A172 (cell line): ENCODE results near the gene LILRA6. TPM values are rescaled to one million over a fixed set of nuclear protein-coding genes. Genes with fewer than 3 reads are reported as not detected.
"Not testable (repeated sequence)": the region's sequence is repeated elsewhere in the genome, so short reads cannot be mapped to it uniquely, and the experiment has no call there.

Source experiments
- DNase-seq: peaks from one replicate; pipeline ENCODE4 v3.0.0-alpha.2; 2015; ENCODE audit warnings: low spot score
- total RNA-seq: library from RNA; depleted of rRNA; stranded (reverse); fragments of >200 nt; shearing (Covaris generic); gene quantifications from 2 replicates; pipeline ENCODE4 v1.2.3, GENCODE V29; 2014

Gene LILRA6
- total RNA-seq, 1 experiment from 2014 or later, result not detected

DNA sequence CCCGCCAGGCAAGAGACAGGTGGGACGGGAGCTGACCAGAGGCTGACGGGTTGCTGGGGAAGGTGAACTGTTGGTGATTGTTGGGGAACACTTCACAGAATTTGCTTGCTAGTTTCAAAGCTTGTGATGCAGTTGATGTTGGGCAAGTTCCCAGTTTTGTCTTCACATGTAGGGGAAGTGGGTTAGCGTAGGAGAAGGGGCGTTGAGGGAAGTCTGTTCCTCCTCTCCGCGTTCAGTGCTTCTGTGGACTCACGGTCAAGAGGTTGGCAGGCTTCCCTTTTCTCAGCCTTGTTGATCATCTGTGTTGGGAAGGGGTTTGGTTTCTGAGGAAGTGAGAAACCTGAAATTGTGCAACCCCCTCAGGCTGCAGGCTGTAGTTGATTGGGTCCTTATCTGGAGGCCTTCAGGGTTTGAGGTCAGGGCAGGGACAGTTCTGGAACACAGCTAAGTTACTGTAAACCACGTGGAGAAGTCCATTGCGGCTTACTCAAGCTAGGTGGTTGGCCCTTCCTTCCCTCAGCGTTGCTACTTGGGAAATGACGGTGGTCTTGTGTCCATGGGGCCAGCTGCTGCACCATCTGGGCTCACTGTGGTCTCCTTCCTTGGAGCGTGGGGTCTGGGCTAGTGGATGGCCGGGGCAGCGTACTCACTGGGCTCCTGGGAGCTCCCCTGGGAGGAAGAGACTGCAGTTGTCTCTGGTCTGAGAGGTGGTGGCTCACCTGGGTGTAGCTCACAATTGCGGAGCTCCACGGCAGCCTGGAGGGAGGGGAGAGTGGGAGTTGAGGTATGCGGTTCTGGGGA lies 34.4 kb downstream of the LILRA6 start:
- DNase-seq, result peak; percentile 40

DNA sequence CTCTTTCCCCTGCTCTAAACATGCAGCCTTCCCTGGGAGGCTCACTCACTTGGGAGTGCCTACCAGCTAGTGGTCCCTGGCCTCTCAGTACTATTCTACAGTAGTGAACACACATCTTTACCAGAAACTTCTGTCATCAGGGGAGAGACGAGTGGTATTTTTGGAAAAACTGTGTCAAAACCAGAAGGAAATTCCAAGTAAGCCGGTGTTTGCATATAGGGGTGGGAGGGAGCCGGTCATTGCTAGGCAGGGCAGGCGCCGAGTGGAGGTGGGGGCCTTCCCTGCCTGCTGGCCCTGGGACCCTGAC lies 35.0 kb downstream of the LILRA6 start:
- no peak for DNase-seq

DNA sequence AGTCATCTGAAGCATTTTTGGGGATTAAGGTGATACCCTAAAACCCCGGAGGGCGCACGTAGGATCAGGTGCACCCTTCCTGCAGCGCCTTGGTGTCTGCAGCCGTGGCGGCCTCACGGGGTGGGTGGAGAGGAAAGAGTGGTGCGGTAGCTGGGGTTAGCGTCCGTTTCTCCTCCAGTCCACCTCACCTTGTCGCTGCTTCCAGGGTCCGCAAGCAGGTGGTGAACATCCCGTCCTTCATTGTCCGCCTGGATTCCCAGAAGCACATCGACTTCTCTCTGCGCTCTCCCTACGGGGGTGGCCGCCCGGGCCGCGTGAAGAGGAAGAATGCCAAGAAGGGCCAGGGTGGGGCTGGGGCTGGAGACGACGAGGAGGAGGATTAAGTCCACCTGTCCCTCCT lies 35.4 kb downstream of the LILRA6 start:
- not testable (repeated sequence) for DNase-seq

DNA sequence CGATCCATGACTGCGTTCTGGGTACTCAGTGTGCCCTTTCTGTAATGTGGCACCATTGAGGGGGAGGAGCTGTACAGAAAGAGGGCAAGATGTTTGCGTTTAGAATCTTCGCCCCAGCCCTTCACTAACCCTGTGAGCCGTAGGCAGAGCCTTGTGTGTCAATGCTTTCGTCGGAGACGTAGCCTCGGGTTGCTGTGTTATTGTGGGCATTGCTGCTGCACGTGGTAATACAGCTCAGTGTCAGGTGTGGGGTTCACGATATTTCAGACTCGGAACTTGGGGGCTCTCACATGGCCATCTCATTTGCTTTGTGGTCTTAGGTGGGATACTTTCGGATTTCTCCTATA lies 35.8 kb downstream of the LILRA6 start:
- no peak for DNase-seq

DNA sequence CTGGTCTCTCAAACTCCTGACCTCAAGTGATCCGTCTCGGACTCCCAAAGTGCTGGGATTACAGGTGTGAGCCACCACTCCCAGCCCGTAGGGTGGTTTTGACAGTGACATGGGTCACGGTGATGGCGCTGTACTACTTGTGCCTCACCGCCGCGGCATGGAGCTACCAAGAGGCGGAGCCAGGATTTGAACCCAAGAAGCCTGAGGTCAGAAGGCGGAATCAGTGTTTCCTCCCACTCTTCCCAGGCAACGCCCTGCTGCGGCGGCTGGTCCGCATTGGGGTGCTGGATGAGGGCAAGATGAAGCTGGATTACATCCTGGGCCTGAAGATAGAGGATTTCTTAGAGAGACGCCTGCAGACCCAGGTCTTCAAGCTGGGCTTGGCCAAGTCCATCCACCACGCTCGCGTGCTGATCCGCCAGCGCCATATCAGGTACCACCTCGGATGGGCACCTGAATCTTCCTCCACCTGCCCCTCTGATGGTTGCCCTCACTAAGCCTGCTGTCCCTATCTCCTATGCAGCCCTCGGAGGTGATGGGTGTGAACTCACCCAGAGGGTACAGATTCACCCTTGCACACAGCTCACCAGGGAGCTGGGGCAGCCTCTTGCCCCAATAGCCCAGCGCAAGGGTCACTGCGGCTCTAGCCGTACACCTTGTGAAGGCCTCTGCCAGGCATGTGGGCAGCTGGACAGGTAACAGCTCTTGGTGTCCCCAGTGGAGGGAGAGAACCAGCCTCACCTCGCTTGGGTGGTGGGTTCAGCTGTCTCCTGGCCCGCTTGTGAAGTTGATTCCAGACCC lies 36.4 kb downstream of the LILRA6 start:
- DNase-seq, result no peak

DNA sequence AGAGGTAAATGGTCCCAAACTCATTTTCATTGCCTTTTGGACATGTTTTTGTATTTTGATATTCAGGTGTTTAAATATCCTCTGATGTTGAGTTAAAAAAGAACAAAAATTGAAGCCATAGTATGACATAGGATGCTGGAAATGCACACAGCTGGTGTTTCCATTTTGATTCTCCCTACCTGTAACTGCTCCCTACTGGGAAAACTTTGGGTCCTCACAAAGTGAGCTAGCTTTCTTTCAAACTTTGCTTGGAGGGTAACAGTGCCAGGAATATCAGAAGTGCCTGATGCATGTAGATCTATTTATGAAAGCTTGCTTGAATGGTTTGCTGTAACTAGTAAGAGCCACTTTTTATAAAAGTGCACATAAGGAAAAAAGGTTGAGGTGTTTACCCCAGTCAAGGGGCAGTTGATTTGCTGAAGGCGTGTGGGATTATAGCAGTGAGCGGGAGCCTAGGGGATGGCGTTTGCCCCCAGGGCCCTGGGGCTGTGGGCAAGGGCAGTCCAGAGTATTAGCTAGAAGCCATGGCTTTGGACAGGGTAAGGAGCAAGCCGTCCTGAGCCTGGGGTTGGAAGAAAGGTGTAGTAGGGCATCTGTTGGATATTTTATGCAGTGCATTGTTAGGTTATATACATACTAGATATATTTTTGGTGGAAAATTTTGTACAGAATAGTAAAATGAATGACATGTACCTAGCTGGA lies 37.7 kb downstream of the LILRA6 start:
- no peak for DNase-seq

DNA sequence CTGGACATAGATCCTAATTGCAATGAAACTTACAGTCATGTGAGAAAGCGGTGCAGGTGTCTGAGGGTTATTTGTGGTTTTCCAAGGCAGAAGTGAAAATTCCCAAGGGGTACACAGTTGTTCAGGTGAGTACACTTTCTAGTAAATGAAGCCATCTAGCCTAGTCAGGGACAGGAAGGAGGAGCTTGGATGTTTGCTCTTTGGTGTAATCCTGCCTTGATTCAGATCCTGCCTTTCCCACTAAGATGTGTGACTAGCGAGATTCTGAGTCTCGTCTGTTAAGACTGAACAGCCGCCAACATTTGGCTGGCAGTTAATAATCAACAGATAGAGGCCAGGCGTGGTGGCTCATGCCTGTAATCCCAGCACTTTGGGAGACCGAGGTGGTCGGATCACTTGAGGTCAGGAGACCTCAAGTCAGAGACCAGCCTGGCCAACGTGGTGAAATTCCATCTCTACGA lies 39.4 kb downstream of the LILRA6 start:
- DNase-seq, result no peak

DNA sequence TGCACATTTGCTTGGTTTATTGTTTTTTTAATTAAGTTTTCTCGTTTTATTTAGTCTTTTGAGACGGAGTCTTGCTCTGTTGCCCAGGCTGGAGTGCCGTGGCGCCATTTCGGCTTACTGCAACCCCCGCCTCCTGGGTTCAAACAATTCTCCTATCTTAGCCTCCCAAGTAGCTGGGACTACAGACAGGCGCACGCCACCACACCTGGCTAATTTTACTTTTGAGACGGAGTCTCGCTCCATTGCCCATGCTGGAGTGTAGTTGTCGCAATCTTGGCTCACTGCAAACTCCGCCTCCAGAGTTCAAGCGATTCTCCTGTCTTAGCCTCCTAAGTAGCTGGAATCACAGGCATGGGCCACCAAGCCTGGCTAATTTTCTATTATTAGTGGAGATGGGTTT lies 40.6 kb downstream of the LILRA6 start:
- no peak for DNase-seq

DNA sequence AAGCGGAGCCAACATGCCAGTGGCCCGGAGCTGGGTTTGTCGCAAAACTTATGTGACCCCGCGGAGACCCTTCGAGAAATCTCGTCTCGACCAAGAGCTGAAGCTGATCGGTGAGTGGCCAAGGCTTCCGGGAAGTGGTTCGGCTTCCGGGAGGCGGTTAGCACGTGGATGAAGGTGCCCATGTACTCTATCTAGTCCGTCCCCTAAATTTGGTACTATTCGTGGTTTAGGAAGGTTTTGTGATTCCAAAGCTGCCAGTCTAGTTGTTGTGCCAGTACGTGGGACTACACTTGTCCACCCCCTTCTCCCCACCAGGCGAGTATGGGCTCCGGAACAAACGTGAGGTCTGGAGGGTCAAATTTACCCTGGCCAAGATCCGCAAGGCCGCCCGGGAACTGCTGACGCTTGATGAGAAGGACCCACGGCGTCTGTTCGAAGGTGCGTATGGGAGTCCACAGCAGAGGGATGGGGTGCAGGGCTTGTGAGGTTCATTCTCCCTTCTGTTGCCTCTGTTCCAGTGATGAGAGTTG lies 41.4 kb downstream of the LILRA6 start:
- no peak for DNase-seq

DNA sequence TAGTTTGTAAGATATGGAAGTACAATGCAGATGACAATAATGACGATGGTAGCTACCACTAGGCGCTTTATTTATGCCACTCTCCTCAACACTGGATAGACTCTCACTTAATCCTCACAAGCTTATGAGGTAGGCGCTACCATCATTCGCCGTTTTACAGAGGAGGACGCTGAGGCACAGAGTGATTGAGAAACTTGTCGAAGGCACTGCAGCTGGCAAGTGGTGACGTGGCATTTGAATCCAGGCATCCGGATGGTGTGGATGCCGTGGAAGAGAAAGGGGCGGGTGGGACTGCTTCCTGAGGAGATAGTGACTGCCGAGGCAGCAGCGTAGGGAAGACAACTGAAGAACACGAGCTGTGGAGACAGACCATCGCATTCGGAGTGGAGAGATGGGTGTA lies 43.2 kb downstream of the LILRA6 start:
- DNase-seq, result no peak

DNA sequence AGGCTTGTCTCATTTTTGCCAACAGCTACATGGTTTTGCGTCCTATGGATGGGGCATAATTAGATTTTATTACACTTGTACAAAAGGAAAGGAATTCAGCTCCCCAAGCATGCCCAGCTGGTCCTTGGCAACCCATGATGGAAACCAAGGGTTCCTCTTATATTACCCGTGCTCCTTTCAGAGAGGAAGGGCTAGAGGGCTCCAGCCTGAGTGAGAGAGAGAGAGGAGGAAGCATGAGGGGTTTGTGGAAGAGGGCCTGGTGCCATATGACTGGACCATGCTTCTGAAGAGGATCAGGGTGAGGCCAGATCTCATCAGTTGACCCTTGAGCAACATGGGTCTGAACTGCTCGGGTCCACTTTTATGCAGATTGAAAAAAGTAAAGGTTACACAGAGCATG lies 45.5 kb downstream of the LILRA6 start:
- DNase-seq, result no peak

DNA sequence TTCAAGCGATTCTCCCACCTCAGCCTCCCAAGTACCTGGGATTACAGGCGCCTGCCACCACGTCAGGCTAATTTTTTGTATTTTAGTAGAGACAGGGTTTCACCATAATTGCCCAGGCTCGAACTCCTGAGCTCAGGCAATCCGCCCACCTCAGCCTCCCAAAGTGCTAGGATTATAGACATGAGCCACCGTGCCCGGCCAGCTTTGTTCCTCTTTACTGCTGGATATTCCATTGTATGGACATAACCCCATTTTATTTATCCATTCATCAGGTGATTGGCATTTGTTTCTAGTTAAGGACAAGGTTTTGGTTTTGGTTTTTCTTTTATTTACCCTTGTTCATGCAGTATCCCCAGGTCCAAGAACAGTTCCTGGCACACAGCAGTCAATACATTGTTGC lies 46.1 kb downstream of the LILRA6 start:
- no peak for DNase-seq

DNA sequence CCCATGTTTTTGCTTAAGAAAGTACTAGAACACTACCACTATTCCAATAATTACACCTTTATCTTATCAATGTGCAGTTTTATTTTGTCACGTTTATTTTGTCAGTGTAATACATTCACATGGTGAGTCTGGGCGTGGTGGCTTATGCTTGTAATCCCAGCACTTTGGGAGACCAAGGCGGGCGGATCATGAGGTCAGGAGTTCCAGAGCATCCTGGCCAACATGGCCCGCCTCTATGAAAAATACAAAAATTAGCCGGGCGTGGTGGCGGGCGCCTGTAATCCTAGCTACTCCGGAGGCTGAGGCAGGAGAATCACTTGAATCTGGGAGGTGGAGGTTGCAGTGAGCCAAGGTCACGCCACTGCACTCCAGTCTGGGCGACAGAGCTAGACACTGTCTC lies 48.1 kb downstream of the LILRA6 start:
- not testable (repeated sequence) for DNase-seq

DNA sequence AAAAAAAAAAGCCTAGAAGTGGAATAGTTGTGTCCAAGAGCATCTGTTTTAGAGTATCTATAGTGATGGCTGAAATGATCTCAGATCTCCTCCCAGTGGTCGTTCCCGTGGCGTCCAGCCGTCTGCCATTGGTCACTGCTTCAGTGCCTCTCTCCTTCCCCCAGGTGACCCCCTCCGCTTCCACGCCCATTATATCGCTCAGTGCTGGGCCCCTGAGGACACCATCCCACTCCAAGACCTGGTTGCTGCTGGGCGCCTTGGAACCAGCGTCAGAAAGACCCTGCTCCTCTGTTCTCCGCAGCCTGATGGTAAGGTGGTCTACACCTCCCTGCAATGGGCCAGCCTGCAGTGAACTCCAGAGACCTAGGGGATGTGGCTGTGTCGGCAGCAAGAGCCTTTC lies 49.6 kb downstream of the LILRA6 start:
- no peak for DNase-seq

DNA sequence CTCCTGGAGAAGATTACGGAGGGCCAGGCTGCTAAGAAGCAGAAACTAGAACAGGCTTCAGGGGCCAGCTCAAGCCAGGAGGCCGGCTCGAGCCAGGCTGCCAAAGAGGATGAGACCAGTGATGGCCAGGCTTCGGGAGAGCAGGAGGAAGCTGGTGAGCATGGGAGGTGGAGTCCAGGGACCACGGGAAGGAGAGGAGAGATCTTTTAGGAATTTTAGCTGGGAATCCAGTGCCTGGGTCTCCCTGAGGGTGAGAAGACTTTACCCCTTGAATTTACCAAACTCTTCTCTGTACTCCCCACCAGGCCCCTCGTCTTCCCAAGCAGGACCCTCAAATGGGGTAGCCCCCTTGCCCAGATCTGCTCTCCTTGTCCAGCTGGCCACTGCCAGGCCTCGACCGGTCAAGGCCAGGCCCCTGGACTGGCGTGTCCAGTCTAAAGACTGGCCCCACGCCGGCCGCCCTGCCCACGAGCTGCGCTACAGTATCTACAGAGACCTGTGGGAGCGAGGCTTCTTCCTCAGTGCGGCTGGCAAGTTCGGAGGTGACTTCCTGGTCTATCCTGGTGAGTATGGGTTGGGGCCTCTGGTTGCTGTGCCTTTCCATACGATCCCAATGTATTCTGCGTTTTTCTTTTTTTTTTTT lies 50.7 kb downstream of the LILRA6 start:
- DNase-seq, result no peak

DNA sequence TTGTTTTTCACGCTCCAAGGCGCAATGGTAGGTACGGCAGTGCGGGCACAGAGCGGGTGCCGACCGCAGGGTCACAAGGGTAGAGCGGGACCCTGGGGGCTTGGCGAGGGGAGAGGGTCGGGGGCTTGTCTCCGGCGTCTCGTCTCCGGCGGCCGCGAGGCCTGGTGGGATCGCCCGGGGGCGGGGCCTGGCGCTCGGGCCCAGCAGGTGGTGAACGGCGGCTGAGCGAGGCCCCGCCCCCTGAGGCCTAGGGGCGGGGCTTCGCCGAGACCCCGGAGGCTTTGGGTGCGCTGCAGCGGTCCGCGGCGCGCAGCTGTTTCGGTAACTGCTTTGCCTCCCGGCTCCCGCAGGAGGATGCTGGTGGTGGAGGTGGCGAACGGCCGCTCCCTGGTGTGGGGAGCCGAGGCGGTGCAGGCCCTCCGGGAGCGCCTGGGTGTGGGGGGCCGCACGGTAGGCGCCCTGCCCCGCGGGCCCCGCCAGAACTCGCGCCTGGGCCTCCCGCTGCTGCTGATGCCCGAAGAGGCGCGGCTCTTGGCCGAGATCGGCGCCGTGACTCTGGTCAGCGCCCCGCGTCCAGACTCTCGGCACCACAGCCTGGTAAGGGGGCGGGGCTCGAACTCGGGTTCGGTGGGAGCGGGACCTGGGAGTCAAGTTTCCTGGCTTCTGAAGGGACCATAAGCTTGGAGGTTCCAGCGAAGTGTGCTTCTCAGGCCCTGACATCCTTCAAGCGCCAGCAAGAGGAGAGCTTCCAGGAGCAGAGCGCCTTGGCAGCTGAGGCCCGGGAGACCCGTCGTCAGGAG lies 51.4 kb downstream of the LILRA6 start, which contains the start of gene TSEN34:
Gene TSEN34 (plus strand): TSS at position 298 of the 800 bp plus-strand sequence. CDS start 57 bp downstream, at position 355.
- DNase-seq, result peak; percentile 83

DNA sequence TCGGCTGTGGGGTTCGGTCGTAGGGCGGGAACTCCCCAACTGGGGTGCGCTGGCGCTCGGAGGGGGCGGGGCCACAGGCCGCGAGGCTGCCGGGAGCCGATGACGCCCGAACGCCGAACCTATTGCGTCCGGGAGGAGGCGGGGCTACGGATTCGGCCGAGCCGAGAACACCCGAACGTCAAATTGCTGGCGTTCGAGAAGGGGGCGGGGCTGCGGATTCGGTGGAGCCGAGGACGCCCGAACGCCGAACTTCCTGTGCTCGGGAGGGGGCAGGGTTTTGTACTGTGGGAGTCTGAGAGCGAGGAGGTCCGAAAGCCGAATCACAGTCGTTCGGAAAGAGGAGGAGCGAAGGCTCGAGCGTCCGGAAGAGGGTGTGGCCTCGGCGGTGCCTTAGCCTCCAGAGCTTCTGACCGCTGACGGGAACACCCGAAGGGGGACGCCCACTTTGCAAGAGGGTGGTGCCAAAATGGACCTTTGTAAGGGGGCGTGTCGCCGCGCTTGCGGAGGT lies 52.0 kb downstream of the LILRA6 start:
- peak; percentile 100 for DNase-seq

DNA sequence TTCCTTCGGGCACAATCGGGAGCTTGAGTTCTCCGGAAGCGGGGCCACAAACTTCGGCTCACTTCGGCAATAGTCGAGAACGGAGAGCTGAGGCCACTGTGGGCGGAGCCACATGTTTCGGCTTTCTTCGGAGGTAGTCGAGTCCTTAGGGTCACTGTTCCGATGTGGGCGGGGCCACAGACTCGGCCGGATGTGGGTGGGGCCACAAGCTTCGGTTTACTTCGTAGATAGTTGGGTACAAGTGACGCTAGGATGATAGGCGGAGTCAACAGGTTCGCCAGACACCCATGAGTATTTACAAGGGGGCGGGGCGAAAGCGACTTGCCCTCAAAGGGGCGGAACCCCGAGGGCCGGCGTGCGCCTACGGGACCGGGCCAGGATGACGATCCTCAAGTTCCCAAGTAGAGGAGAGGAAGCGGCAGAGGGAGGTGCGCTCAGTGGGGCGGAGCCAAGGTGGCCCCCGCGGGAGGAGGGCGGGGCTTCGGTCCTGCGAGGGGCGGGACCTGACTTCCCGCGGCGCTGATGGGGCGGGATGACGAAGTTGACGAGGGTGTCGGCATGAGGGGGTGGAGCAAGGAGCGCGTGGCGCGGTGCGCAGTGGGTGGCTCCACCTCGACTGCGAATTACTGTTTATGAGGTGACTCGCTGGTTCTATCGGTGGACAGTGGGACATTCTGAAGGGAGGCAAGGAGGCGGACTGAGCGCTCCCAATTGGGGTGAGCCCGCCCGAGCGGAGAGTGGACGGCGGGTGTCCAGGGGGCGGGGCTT lies 52.7 kb downstream of the LILRA6 start:
- peak; percentile 100 for DNase-seq

DNA sequence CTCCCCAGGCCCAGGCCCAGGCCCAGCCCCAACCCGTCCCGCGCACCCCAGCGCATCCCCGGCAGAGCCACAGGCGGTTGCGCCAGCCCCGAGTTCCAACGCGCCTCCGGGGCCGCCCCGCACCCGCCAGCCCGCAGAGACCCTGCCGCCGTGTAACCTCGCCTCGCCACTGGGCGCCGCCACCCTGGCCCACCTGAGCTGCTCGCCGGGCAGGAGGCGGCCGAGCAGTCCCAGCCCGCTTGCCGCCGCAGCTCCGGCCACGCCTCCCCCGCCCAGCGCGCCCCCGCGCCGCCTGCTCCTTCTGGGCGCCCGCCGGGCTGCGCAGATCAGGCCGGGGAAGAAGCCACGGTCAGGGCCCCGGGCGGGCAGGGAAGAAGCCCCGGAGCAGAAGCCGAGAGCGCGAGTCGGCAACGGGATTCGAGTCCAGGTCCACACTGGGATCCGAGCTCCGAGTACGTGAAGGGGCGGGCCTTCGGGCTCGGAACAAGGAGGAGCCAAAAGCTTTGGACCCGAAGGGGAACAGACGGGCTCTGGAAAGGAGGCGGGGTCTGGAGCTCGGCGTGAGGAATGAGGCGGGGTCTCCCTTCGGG lies 53.4 kb downstream of the LILRA6 start, which contains the start of gene MBOAT7:
Gene MBOAT7 (minus strand): TSS at position 436 of the 590 bp plus-strand sequence. CDS start 1,072 bp downstream, outside the sequence.
- DNase-seq, result no peak
